ENCODE data around the gene DNAJC13.
"Not testable (repeated sequence)": the region's sequence is repeated elsewhere in the genome, so short reads cannot be mapped to it uniquely, and the experiment has no call there.

The DNAJC13 gene

GRCh38 chr3:132550579-132551305, 133.4 kb downstream of the DNAJC13 start:
- no peak overlapping the region for H3K4me3 ChIP-seq (ENCODE audit: low read depth in 1 of 2, low read length in 2 of 2)
- no peak overlapping the region for H3K27ac ChIP-seq (ENCODE audit: low read depth, low read length)
- no peak overlapping the region for H3K9ac ChIP-seq (ENCODE audit: low read length)
- no peaks in the 10 kb centered on the region for H3K36me3 ChIP-seq (ENCODE audit: insufficient read depth, low read length)
- no peaks in the 10 kb centered on the region for H3K9me3 ChIP-seq (ENCODE audit: low read length)
- H3K4me1 ChIP-seq (ENCODE audit: insufficient read depth, low read length): peaks cover 7% of the 10 kb centered on the region
- no peaks in the 10 kb centered on the region for H3K27me3 ChIP-seq (ENCODE audit: control insufficient read depth in 1 of 2, insufficient read depth in 2 of 2, low read length in 2 of 2)

GRCh38 chr3:132553826-132554225, 136.5 kb downstream of the DNAJC13 start:
- no peaks in the 10 kb centered on the region for H3K9me3 ChIP-seq (ENCODE audit: low read length)
- no peak overlapping the region for H3K4me3 ChIP-seq (ENCODE audit: low read depth in 1 of 2, low read length in 2 of 2)
- peaks cover 7% of the 10 kb centered on the region for H3K4me1 ChIP-seq (ENCODE audit: insufficient read depth, low read length)
- no peaks in the 10 kb centered on the region for H3K36me3 ChIP-seq (ENCODE audit: insufficient read depth, low read length)
- H3K9ac ChIP-seq (ENCODE audit: low read length): no peak overlapping the region
- H3K27ac ChIP-seq (ENCODE audit: low read depth, low read length): no peak overlapping the region
- no peaks in the 10 kb centered on the region for H3K27me3 ChIP-seq (ENCODE audit: control insufficient read depth in 1 of 2, insufficient read depth in 2 of 2, low read length in 2 of 2)

- no peak overlapping the region for H3K27ac ChIP-seq (ENCODE audit: low read depth, low read length)
- H3K27me3 ChIP-seq (ENCODE audit: control insufficient read depth in 1 of 2, insufficient read depth in 2 of 2, low read length in 2 of 2): no peaks in the 10 kb centered on the region
- no peaks in the 10 kb centered on the region for H3K36me3 ChIP-seq (ENCODE audit: insufficient read depth, low read length)
- H3K9ac ChIP-seq (ENCODE audit: low read length): no peak overlapping the region
- peaks cover 7% of the 10 kb centered on the region for H3K4me1 ChIP-seq (ENCODE audit: insufficient read depth, low read length)
- no peaks in the 10 kb centered on the region for H3K9me3 ChIP-seq (ENCODE audit: low read length)
- H3K4me3 ChIP-seq (ENCODE audit: low read depth in 1 of 2, low read length in 2 of 2): no peak overlapping the region
Observed at GRCh38 chr3:132554437-132554836, 137.1 kb downstream of the DNAJC13 start.

GRCh38 chr3:132555306-132556035, 138.2 kb downstream of the DNAJC13 start:
- Histone ChIP-seq H3K36me3 (ENCODE audit: insufficient read depth, low read length) (no peaks in the 10 kb centered on the region), H3K27me3 (ENCODE audit: control insufficient read depth in 1 of 2, insufficient read depth in 2 of 2, low read length in 2 of 2) (no peaks in the 10 kb centered on the region), H3K27ac (ENCODE audit: low read depth, low read length) (no peak overlapping the region), H3K9me3 (ENCODE audit: low read length) (no peaks in the 10 kb centered on the region), H3K4me3 (ENCODE audit: low read depth in 1 of 2, low read length in 2 of 2) (no peak overlapping the region), H3K9ac (ENCODE audit: low read length) (no peak overlapping the region), H3K4me1 (ENCODE audit: insufficient read depth, low read length) (peaks cover 7% of the 10 kb centered on the region)

DNA sequence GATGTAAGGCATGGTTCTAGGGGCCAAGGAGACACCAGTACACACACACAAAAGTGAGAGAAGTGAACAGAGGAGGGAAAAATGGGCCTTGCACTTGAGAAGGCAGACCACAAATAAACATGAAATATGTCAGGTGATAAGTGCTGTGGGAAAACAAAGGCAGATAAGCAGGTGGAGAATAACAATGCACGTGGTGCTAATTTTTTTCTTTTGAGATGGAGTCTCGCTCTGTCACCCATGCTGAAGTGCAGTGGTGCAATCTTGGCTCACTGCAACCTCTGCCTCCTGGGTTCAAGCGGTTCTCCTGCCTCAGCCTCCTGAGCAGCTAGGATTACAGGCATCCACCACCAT, 138.7 kb downstream of the DNAJC13 start:
- not testable (repeated sequence) for H3K9me3 ChIP-seq (ENCODE audit: low read length); H3K27ac ChIP-seq (ENCODE audit: low read depth, low read length); H3K4me1 ChIP-seq (ENCODE audit: insufficient read depth, low read length)

DNA sequence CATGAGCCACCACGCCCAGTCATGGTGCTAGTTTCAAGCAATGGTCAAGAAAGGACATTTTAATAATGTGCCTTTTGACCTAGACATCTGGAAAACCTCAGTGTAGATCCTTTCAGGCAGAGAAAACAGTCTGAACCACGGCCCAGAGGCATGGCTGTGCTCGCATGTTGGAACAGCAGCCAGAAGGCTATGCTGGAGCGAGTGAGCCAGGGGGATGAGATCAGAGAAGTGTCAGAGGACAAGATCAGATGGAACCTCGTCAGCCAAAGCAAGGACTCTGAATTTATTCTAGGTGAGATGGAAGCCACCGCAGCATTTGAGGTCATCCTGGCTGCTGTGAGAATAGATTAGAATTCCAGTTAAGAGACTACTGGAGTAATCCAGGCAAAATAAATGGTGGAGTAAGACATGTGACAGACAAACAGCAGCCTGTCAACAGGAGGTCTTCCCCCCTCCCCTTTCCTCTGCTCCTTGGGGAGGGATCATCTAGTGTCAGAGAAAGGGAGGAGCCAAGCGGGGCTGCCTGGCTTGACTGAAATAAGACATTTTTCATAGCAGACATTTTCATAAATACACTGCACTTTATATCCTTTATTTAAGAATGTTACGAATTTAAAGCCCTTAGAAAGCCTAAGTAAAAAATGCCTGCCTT, 139.3 kb downstream of the DNAJC13 start:
- Histone ChIP-seq H3K9ac (ENCODE audit: low read length) (no peak overlapping the region), H3K27ac (ENCODE audit: low read depth, low read length) (no peak overlapping the region), H3K27me3 (ENCODE audit: control insufficient read depth in 1 of 2, insufficient read depth in 2 of 2, low read length in 2 of 2) (no peaks in the 10 kb centered on the region), H3K4me1 (ENCODE audit: insufficient read depth, low read length) (peaks cover 7% of the 10 kb centered on the region), H3K36me3 (ENCODE audit: insufficient read depth, low read length) (no peaks in the 10 kb centered on the region), H3K4me3 (ENCODE audit: low read depth in 1 of 2, low read length in 2 of 2) (no peak overlapping the region), H3K9me3 (ENCODE audit: low read length) (no peaks in the 10 kb centered on the region)

More for the DNA sequence above, 138.7 kb downstream of the DNAJC13 start:
- H3K27me3 ChIP-seq (ENCODE audit: control insufficient read depth in 1 of 2, insufficient read depth in 2 of 2, low read length in 2 of 2); H3K36me3 ChIP-seq (ENCODE audit: insufficient read depth, low read length); H3K4me3 ChIP-seq (ENCODE audit: low read depth in 1 of 2, low read length in 2 of 2); H3K9ac ChIP-seq (ENCODE audit: low read length): not testable (repeated sequence)

DNA sequence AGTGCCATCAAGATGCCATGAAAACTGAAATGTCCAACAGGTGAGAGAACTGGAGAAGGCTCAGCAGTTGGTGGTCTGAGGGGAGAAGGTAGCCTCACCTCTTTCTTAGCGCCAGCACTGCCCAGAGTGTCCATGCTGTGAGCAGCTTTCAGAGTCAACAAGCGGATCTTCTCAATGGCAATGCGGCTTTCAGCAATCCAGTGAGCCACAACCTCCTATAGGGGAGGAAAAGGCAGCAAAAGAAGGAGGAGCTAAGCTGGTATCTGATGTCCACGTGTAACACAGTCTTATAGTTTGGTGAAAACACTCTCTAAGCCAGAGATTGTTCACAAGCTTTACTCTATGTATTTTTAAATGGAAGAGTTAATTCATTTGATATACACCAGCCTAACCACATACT, 143.7 kb downstream of the DNAJC13 start:
- Histone ChIP-seq H3K27me3 (ENCODE audit: control insufficient read depth in 1 of 2, insufficient read depth in 2 of 2, low read length in 2 of 2) (no peaks in the 10 kb centered on the region), H3K36me3 (ENCODE audit: insufficient read depth, low read length) (no peaks in the 10 kb centered on the region), H3K9ac (ENCODE audit: low read length) (no peak overlapping the region), H3K4me3 (ENCODE audit: low read depth in 1 of 2, low read length in 2 of 2) (no peak overlapping the region), H3K9me3 (ENCODE audit: low read length) (no peaks in the 10 kb centered on the region), H3K27ac (ENCODE audit: low read depth, low read length) (no peak overlapping the region), H3K4me1 (ENCODE audit: insufficient read depth, low read length) (no peaks in the 10 kb centered on the region)

GRCh38 chr3:132563420-132564069, 146.2 kb downstream of the DNAJC13 start:
- Histone ChIP-seq H3K36me3 (ENCODE audit: insufficient read depth, low read length) (no peaks in the 10 kb centered on the region), H3K4me3 (ENCODE audit: low read depth in 1 of 2, low read length in 2 of 2) (no peak overlapping the region), H3K27me3 (ENCODE audit: control insufficient read depth in 1 of 2, insufficient read depth in 2 of 2, low read length in 2 of 2) (no peaks in the 10 kb centered on the region), H3K9me3 (ENCODE audit: low read length) (no peaks in the 10 kb centered on the region), H3K27ac (ENCODE audit: low read depth, low read length) (no peak overlapping the region), H3K4me1 (ENCODE audit: insufficient read depth, low read length) (no peaks in the 10 kb centered on the region), H3K9ac (ENCODE audit: low read length) (no peak overlapping the region)

- H3K27me3 ChIP-seq (ENCODE audit: control insufficient read depth in 1 of 2, insufficient read depth in 2 of 2, low read length in 2 of 2): no peaks in the 10 kb centered on the region
Observed at GRCh38 chr3:132564070-132564465, 146.8 kb downstream of the DNAJC13 start.

GRCh38 chr3:132568422-132568821, 151.1 kb downstream of the DNAJC13 start:
- no peak overlapping the region for H3K4me3 ChIP-seq (ENCODE audit: low read depth in 1 of 2, low read length in 2 of 2)
- no peaks in the 10 kb centered on the region for H3K9me3 ChIP-seq (ENCODE audit: low read length)
- H3K36me3 ChIP-seq (ENCODE audit: insufficient read depth, low read length): no peaks in the 10 kb centered on the region
- H3K27me3 ChIP-seq (ENCODE audit: control insufficient read depth in 1 of 2, insufficient read depth in 2 of 2, low read length in 2 of 2): no peaks in the 10 kb centered on the region
- H3K27ac ChIP-seq (ENCODE audit: low read depth, low read length): no peak overlapping the region
- H3K9ac ChIP-seq (ENCODE audit: low read length): no peak overlapping the region
- H3K4me1 ChIP-seq (ENCODE audit: insufficient read depth, low read length): peaks cover 8% of the 10 kb centered on the region

More at GRCh38 chr3:132564070-132564465, 146.8 kb downstream of the DNAJC13 start:
- H3K36me3 ChIP-seq (ENCODE audit: insufficient read depth, low read length): no peaks in the 10 kb centered on the region
- no peak overlapping the region for H3K9ac ChIP-seq (ENCODE audit: low read length)
- H3K4me1 ChIP-seq (ENCODE audit: insufficient read depth, low read length): no peaks in the 10 kb centered on the region
- H3K4me3 ChIP-seq (ENCODE audit: low read depth in 1 of 2, low read length in 2 of 2): no peak overlapping the region
- no peak overlapping the region for H3K27ac ChIP-seq (ENCODE audit: low read depth, low read length)
- no peaks in the 10 kb centered on the region for H3K9me3 ChIP-seq (ENCODE audit: low read length)

DNA sequence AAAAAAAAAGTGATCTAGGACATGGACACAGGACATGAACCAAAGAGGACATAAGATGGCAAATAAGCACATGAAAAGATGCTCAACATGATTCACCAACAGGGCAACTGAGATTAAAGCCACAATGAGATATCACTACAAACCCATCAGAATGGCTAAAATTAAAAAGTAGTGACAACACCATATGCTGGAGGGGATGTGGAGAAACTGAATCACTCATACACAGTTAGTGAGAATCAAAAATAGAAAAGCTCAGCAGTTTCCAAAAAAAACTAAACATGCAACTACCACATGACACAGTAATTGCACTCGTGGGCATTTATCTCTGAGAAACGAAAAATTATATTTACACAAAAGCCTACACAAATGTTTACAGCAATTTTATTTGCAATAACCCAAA, 151.9 kb downstream of the DNAJC13 start:
- H3K9me3 ChIP-seq (ENCODE audit: low read length): no peaks in the 10 kb centered on the region
- H3K4me1 ChIP-seq (ENCODE audit: insufficient read depth, low read length): peaks cover 8% of the 10 kb centered on the region
- no peak overlapping the region for H3K27ac ChIP-seq (ENCODE audit: low read depth, low read length)
- no peaks in the 10 kb centered on the region for H3K27me3 ChIP-seq (ENCODE audit: control insufficient read depth in 1 of 2, insufficient read depth in 2 of 2, low read length in 2 of 2)
- no peak overlapping the region for H3K4me3 ChIP-seq (ENCODE audit: low read depth in 1 of 2, low read length in 2 of 2)
- no peak overlapping the region for H3K9ac ChIP-seq (ENCODE audit: low read length)
- H3K36me3 ChIP-seq (ENCODE audit: insufficient read depth, low read length): no peaks in the 10 kb centered on the region

Data from muscle layer of colon (tissue), 2 donors.